ENCODE results near the gene DIP2B.
"Not testable (repeated sequence)": the region's sequence is repeated elsewhere in the genome, so short reads cannot be mapped to it uniquely, and the experiment has no call there.

DIP2B gene

DNA sequence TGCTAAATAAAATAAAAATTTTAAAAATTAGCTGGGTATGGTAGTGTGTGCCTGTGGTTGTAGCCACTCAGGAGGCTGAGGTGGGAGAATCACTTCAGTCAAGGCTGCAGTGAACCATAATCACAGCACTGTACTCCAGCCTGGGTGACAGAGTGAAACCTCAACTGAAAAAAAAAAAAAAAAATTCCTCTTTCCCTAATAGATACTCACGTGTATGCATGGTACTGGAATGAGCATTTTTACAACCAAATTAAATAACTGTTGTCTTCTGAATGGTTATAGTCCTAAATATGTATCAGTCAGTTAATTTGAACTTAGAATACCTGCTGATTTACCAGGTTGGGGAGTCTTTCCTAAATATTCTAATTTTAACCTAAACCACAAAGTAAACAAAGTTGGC, 160.8 kb downstream of the DIP2B start:
- FAIRE-seq: no peak
- DNase-seq (ENCODE audit: insufficient read length, low spot score): no peak

- DNase-seq (ENCODE audit: insufficient read length, low spot score) (no peak), FAIRE-seq (no peak)
Observed at GRCh38 chr12:50666023-50666422, 161.2 kb downstream of the DIP2B start.

- no peak for DNase-seq (ENCODE audit: insufficient read length, low spot score)
- FAIRE-seq: no peak
Observed at GRCh38 chr12:50672158-50672557, 167.4 kb downstream of the DIP2B start.

DNA sequence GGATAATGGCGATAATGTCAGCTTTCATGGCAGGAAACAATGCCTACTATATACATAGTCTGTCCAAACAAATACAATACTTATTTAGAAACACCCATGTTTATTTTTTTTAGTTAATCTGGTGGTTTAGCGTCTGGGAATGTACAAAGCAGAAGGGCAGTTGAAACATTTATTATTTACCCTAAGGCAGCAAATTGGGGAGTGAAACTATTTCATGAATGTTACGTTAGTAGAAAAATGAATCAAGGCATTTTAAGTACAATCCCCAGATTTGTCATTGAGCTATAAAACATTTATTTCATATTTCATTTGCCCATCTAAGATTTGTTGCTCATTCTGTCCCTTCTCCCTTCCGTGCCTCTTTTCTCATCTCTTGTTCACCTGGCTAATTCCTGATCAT, 172.0 kb downstream of the DIP2B start:
- no peak for FAIRE-seq
- peak; percentile 5 for DNase-seq (ENCODE audit: insufficient read length, low spot score)

DNA sequence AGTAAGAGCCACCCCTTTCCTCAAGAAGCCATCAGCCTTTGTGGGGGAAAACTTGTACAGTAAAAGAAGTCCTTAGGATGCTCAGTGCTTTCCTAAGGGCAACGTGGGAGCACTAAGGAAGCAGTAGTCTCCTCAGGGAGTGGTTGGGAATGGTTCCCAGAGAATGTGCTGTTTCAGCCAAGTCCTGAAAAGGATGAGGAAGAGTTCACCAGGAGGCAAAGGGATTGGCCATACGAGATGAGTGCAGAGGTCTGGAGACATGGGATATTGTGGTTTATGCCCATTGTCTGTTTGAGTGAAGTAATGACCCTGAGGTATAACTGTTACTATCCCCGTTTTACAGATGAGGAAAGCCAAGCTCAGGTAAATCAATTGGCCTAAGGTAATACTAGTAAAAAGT, 173.1 kb downstream of the DIP2B start:
- FAIRE-seq: no peak
- DNase-seq (ENCODE audit: insufficient read length, low spot score): no peak

GRCh38 chr12:50678650-50679365, 174.0 kb downstream of the DIP2B start:
- FAIRE-seq (no peak), DNase-seq (ENCODE audit: insufficient read length, low spot score) (no peak)

- DNase-seq (ENCODE audit: insufficient read length, low spot score): no peak
- no peak for FAIRE-seq
Observed at GRCh38 chr12:50679612-50680011, 174.8 kb downstream of the DIP2B start.

GRCh38 chr12:50681064-50681463, 176.3 kb downstream of the DIP2B start:
- not testable (repeated sequence) for DNase-seq (ENCODE audit: insufficient read length, low spot score); FAIRE-seq

- FAIRE-seq (no peak), DNase-seq (ENCODE audit: insufficient read length, low spot score) (no peak)
Observed at GRCh38 chr12:50685641-50686040, 180.9 kb downstream of the DIP2B start.

DNA sequence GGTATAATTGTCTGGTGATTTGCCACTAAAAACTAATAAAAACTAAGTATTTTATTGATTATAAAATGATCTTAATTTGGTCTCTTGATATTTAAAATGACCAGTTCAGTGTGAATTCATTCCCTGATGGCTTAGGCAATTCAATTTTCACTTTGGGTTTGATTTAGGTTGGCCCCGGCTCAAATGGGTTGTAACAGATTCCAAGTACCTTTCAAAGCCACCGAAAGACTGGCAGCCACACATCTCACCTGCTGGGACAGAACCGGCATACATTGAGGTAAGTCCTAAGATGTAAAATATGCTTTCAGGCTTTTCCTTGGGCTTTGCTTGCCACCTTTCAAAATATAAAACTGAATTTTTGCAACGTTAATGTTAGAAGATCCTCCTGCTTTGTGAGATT, 181.6 kb downstream of the DIP2B start:
- FAIRE-seq: no peak

DNA sequence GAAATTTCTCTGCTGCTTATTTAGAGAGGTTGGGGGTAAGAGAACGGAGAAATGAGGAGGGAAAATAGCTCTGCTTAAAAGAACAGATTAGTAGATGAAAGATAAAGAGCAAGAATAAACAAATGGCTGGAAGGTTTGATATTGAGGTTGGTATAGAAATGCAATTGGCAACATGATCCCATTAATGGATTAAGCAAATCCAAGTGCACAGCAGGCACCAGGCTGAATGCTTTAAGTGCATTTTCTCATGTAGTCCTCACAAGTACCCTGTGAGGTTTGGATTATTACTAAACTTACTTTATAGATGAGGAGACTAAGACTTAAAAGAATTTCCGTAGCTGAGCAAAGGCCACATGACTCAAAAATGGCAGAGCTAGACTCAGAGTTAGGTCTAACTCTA, 182.2 kb downstream of the DIP2B start:
- no peak for DNase-seq (ENCODE audit: insufficient read length, low spot score)
- FAIRE-seq: no peak

More for the DNA sequence above, 181.6 kb downstream of the DIP2B start:
- no peak for DNase-seq (ENCODE audit: insufficient read length, low spot score)

DNA sequence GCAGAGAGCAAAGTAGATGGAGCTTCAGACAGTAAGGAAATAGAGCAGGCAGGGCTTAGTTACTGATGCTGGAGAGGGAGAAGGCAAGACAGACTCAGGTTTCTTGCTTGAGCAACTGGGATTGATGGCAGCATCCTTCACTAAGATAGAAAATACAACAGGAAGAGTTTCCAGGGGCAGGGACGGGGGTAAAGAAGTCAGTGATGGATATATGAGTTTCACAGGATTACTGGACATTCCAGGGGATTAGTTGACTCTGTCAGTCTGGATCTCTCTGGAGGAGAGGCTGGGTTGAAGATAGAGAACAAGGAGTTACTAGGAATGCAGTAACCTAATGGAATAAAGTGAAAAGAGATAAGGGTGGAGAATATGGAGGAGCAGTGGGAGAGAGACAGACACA, 184.7 kb downstream of the DIP2B start:
- DNase-seq (ENCODE audit: insufficient read length, low spot score) (peak; percentile 10), FAIRE-seq (no peak)

GRCh38 chr12:50690925-50691324, 186.1 kb downstream of the DIP2B start:
- no peak for FAIRE-seq
- DNase-seq (ENCODE audit: insufficient read length, low spot score): no peak

- no peak for FAIRE-seq
- DNase-seq (ENCODE audit: insufficient read length, low spot score): no peak
Observed at GRCh38 chr12:50695961-50696360, 191.2 kb downstream of the DIP2B start.

DNA sequence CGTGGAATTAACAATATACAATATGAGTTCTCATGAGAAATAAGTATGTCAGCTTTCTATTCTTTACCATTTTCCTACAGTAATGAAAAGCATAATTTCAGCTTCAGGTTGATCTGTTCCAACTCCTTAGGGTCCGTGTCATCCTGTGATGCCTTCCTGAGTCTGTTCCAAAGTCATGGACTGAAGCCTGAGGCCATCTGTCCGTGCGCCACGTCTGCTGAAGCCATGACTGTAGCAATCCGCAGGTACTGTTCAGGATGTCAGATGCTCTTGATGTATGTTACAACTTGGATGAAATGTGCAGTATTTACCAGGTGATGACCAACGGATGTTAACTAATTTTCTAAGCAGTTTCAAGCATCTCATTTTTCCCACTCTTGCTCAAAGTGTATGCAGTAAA, 192.1 kb downstream of the DIP2B start:
- DNase-seq (ENCODE audit: insufficient read length, low spot score) (no peak), FAIRE-seq (no peak)

- no peak for DNase-seq (ENCODE audit: insufficient read length, low spot score)
- no peak for FAIRE-seq
Observed at GRCh38 chr12:50699154-50699553, 194.4 kb downstream of the DIP2B start.

- DNase-seq (ENCODE audit: insufficient read length, low spot score): no peak
- FAIRE-seq: no peak
Observed at GRCh38 chr12:50699940-50700339, 195.2 kb downstream of the DIP2B start.

DNA sequence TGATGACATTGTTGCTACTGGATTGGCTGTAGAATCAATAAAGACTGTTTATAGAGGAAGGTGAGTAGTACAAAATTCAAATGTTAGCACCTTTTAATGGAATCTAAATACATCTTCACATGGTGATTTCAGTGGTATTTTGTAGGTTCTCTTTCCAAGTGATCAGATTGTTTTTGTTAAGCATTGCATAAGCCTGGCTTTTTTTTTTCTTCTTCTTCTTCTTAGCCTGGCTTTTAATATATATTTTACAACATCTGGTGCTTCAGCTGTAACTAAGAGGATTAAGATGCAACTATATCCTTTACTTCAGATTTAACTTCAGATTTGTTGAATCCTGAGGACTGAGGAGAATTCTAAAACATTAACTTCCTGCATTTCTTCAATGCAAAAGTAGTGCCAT, 201.8 kb downstream of the DIP2B start:
- no peak for FAIRE-seq
- DNase-seq (ENCODE audit: insufficient read length, low spot score): no peak

DNA sequence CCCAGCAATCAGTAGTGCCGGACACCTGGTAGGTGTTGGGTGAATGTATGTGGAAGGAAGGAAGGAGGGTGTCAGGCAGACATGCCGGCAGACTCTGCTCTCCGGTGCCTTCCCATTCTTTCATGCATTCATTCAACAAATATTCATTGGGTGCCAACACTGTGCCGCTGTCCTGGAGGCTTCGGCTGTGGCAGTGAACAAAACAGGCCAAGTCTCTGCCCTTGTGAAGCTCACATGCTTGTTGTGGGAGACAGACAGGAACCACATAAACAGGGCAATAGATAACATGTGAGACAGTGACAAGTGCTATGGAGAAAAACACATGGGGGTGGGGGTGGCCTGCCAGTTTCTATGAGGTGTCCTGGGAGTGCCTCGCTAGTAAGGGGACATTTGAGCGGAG, 202.6 kb downstream of the DIP2B start:
- no peak for DNase-seq (ENCODE audit: insufficient read length, low spot score)
- no peak for FAIRE-seq

DNA sequence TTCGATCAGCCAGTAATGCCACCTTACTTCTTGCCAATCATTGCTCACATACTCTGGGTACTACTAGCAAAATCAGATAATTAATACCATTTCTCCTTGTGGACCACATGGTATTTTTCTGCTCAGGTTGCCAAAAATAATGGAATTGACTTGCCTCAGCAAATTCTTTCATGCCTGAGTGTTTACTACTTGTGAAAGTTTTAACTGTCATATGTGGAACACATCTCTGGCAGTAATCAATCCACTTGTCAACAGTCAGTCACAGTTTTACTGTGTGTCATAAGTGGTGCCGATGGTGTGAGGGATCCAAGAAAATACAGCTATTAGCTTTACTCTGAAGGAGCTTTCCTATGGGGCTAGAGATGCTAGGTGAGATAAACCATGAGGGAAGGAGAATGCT, 203.8 kb downstream of the DIP2B start:
- FAIRE-seq (no peak), DNase-seq (ENCODE audit: insufficient read length, low spot score) (no peak)

GRCh38 chr12:50711121-50711520, 206.3 kb downstream of the DIP2B start:
- no peak for FAIRE-seq
- DNase-seq (ENCODE audit: insufficient read length, low spot score): no peak

DNA sequence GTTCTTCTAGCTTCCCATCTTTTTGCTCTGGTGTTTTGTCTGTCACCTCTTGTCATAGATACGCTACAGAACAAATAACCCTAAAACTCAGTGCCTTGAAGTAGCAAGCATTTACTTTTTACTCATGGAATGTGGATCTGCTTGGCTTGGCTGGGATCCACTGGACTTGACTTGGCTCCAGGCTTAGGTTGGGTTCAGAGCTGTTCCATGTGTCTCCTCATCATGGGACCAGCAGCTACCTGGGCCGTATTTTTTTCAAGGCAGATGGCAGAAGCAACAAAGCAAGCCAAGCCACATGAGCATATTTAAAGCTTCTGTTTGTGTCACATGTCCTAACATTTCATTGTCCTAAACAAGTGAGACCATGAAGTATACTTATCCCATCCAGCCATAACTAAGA, 210.4 kb downstream of the DIP2B start:
- no peak for FAIRE-seq
- no peak for DNase-seq (ENCODE audit: insufficient read length, low spot score)

GRCh38 chr12:50718760-50719159, 214.0 kb downstream of the DIP2B start:
- FAIRE-seq (no peak), DNase-seq (ENCODE audit: insufficient read length, low spot score) (no peak)

All from HTR-8/SVneo (cell line).